Muscle of leg (tissue), 11 donors: Measurements from ENCODE around the gene LRP10. TPM values are rescaled to one million over a fixed set of nuclear protein-coding genes. Genes with fewer than 3 reads are reported as not detected.
"Not testable (repeated sequence)": the region's sequence is repeated elsewhere in the genome, so short reads cannot be mapped to it uniquely, and the experiment has no call there.

ENCODE experiments used
- DNase-seq: peaks from one replicate; pipeline ENCODE4 v3.0.0; 2013
- H3K27ac ChIP-seq: one replicate; pipeline ENCODE4 v1.5.1; 2013; ENCODE audit warnings: mild to moderate bottlenecking, low read length, control low read depth
- H3K27me3 ChIP-seq: one replicate; pipeline ENCODE4 v1.6.1; 2013; ENCODE audit warnings: low read length; ENCODE audit not compliant: control insufficient read depth, insufficient read depth
- H3K36me3 ChIP-seq: one replicate; pipeline ENCODE4 v1.6.1; 2013; ENCODE audit warnings: low read length; ENCODE audit not compliant: control insufficient read depth, insufficient read depth
- H3K4me1 ChIP-seq: one replicate; pipeline ENCODE4 v1.6.1; 2013; ENCODE audit warnings: low read length; ENCODE audit not compliant: control insufficient read depth, insufficient read depth
- H3K4me3 ChIP-seq: one replicate; pipeline ENCODE4 v1.5.1; 2013; ENCODE audit warnings: low read length, control low read depth
- H3K9me3 ChIP-seq: replicated peaks from 2 replicates; pipeline ENCODE4 v1.6.1; 2013; ENCODE audit warnings: low read depth, low read length; ENCODE audit not compliant: control insufficient read depth
- WGBS: methylation state at CpG from one replicate; pipeline ENCODE4 v1.1.5; 2013; ENCODE audit warnings: missing lambda C conversion rate; ENCODE audit not compliant: insufficient coverage; 5-methylcytosine and 5-hydroxymethylcytosine counted together
- polyA plus RNA-seq, 8 donors: library from polyadenylated mRNA; unstranded; fragments of 120-200 nt; gene quantifications; one replicate each; pipeline versions ENCODE4 v1.2.1 to v1.2.3, GENCODE V29; 2013; ENCODE audit warnings: inconsistent platforms in 1 of 8, low replicate concordance in 1 of 8; ENCODE audit not compliant: insufficient read length in 8 of 8, insufficient read depth in 1 of 8
- total RNA-seq: library from RNA; stranded (reverse); fragments of 120-200 nt; gene quantifications from one replicate; pipeline ENCODE4 v1.2.4, GENCODE V29; 2013

Gene LRP10
- total and polyA plus RNA-seq, 9 donors, result 14.5 to 49.9 (median 47.1) TPM

- Histone ChIP-seq H3K27ac (peak overlapping the region; percentile 89), H3K4me1 (peaks cover 75% of the 10 kb centered on the region), H3K36me3 (peaks cover 26% of the 10 kb centered on the region), H3K27me3 (no peaks in the 10 kb centered on the region), H3K9me3 (no peaks in the 10 kb centered on the region), H3K4me3 (no peak overlapping the region)
- peak; percentile 96 for DNase-seq
- WGBS, result 11% methylated on average over 10 of the region's 19 CpGs
These were observed 22.2 kb upstream of the LRP10 start for GRCh38 chr14:22849212-22849819.

- Histone ChIP-seq H3K27me3 (no peaks in the 10 kb centered on the region), H3K4me3 (no peak overlapping the region), H3K9me3 (no peaks in the 10 kb centered on the region), H3K36me3 (peaks cover 8% of the 10 kb centered on the region), H3K4me1 (peaks cover 63% of the 10 kb centered on the region), H3K27ac (peak overlapping the region; percentile 93)
- peak; percentile 96 for DNase-seq
- WGBS, result 46% methylated on average over 2 of the region's 9 CpGs
These were observed 20.4 kb upstream of the LRP10 start for GRCh38 chr14:22850944-22851764.

GRCh38 chr14:22852178-22852577 is 19.4 kb upstream of the LRP10 start:
- DNase-seq, H3K36me3 ChIP-seq, H3K27ac ChIP-seq, H3K4me3 ChIP-seq, H3K9me3 ChIP-seq, H3K27me3 ChIP-seq: not testable (repeated sequence)
- WGBS, result no CpG with 5 or more reads among the region's 12 CpGs
- H3K4me1 ChIP-seq, result peaks cover 53% of the 10 kb centered on the region

- DNase-seq, result no peak
- H3K27ac ChIP-seq, result peak overlapping the region; percentile 43
- no CpG with 5 or more reads among the region's 2 CpGs for WGBS
- H3K4me1 ChIP-seq, result peaks cover 51% of the 10 kb centered on the region
- H3K4me3 ChIP-seq, result no peak overlapping the region
- peaks cover 4% of the 10 kb centered on the region for H3K9me3 ChIP-seq
- no peaks in the 10 kb centered on the region for H3K36me3 ChIP-seq
- H3K27me3 ChIP-seq, result no peaks in the 10 kb centered on the region
These were observed 19.0 kb upstream of the LRP10 start for GRCh38 chr14:22852599-22852939.

- 3% methylated on average over 10 of the region's 20 CpGs for WGBS
- no peaks in the 10 kb centered on the region for H3K27me3 ChIP-seq
- peak; percentile 92 for DNase-seq
- H3K4me1 ChIP-seq, result peaks cover 45% of the 10 kb centered on the region
- H3K4me3 ChIP-seq, result peak overlapping the region; percentile 39
- H3K36me3 ChIP-seq, result no peaks in the 10 kb centered on the region
- H3K9me3 ChIP-seq, result peaks cover 4% of the 10 kb centered on the region
- H3K27ac ChIP-seq, result peak overlapping the region; percentile 53
These were observed 18.4 kb upstream of the LRP10 start for GRCh38 chr14:22852940-22853767.

- H3K36me3 ChIP-seq, H3K9me3 ChIP-seq, H3K27me3 ChIP-seq, DNase-seq, H3K4me3 ChIP-seq, H3K27ac ChIP-seq: not testable (repeated sequence)
- 75% methylated on average over 2 of the region's 11 CpGs for WGBS
- peaks cover 34% of the 10 kb centered on the region for H3K4me1 ChIP-seq
These were observed 17.2 kb upstream of the LRP10 start for GRCh38 chr14:22854296-22854695.

GRCh38 chr14:22854963-22855724 is 16.4 kb upstream of the LRP10 start:
- whole genome bisulfite sequencing, result 100% methylated on average over 2 of the region's 8 CpGs
- no peak for DNase-seq

GRCh38 chr14:22856428-22856827 is 15.1 kb upstream of the LRP10 start:
- H3K9me3 ChIP-seq, result peaks cover 4% of the 10 kb centered on the region
- H3K27me3 ChIP-seq, result no peaks in the 10 kb centered on the region
- H3K4me3 ChIP-seq, result no peak overlapping the region
- H3K4me1 ChIP-seq, result peaks cover 14% of the 10 kb centered on the region
- 100% methylated on average over 3 of the region's 5 CpGs for WGBS
- no peak for DNase-seq
- H3K27ac ChIP-seq, result no peak overlapping the region
- no peaks in the 10 kb centered on the region for H3K36me3 ChIP-seq

More at GRCh38 chr14:22854963-22855724, 16.4 kb upstream of the LRP10 start:
- peaks cover 25% of the 10 kb centered on the region for H3K4me1 ChIP-seq
- H3K36me3 ChIP-seq, result no peaks in the 10 kb centered on the region
- H3K9me3 ChIP-seq, result peaks cover 4% of the 10 kb centered on the region
- no peak overlapping the region for H3K4me3 ChIP-seq
- no peak overlapping the region for H3K27ac ChIP-seq
- H3K27me3 ChIP-seq, result no peaks in the 10 kb centered on the region

GRCh38 chr14:22860377-22860776 is 11.2 kb upstream of the LRP10 start:
- not testable (repeated sequence) for H3K27me3 ChIP-seq, H3K27ac ChIP-seq, H3K36me3 ChIP-seq, H3K4me1 ChIP-seq, H3K4me3 ChIP-seq, H3K9me3 ChIP-seq, DNase-seq
- WGBS, result 100% methylated on average over 1 of the region's 3 CpGs
